NCI-H510A (cell line): Measurements from ENCODE around the gene ASTN1.
A peak's percentile ranks its signal among the peaks of the same experiment; 100 is the strongest.

Experiments used
- DNase-seq: peaks from one replicate; lab custom pipeline; 2025; lab: John Stamatoyannopoulos, UW

Gene ASTN1

GRCh38 chr1:176879784-176880620, 284.5 kb downstream of the ASTN1 start:
- DNase-seq: no peak

GRCh38 chr1:176878750-176879536, 285.6 kb downstream of the ASTN1 start:
- DNase-seq: no peak

GRCh38 chr1:176877557-176877956, 287.0 kb downstream of the ASTN1 start:
- DNase-seq: no peak

GRCh38 chr1:176876966-176877515, 287.5 kb downstream of the ASTN1 start:
- DNase-seq: no peak

GRCh38 chr1:176869577-176869976, 294.9 kb downstream of the ASTN1 start:
- DNase-seq: no peak

- DNase-seq: no peak
Observed at GRCh38 chr1:176866011-176866714, 298.3 kb downstream of the ASTN1 start.

GRCh38 chr1:176864211-176864610, 300.3 kb downstream of the ASTN1 start:
- DNase-seq: no peak

GRCh38 chr1:176863613-176864012, 300.9 kb downstream of the ASTN1 start:
- no peak for DNase-seq

- DNase-seq: no peak
Observed at GRCh38 chr1:176858433-176858916, 306.0 kb downstream of the ASTN1 start.

GRCh38 chr1:176857632-176858031, 306.9 kb downstream of the ASTN1 start:
- no peak for DNase-seq

- no peak for DNase-seq
Observed at GRCh38 chr1:176854758-176855745, 309.5 kb downstream of the ASTN1 start.

- no peak for DNase-seq
Observed at GRCh38 chr1:176854121-176854520, 310.4 kb downstream of the ASTN1 start.

GRCh38 chr1:176853503-176853902, 311.0 kb downstream of the ASTN1 start:
- no peak for DNase-seq

- DNase-seq: no peak
Observed at GRCh38 chr1:176852124-176852523, 312.4 kb downstream of the ASTN1 start.

- DNase-seq: no peak
Observed at GRCh38 chr1:176850871-176851270, 313.6 kb downstream of the ASTN1 start.

GRCh38 chr1:176849281-176849680, 315.2 kb downstream of the ASTN1 start:
- DNase-seq: no peak

- no peak for DNase-seq
Observed at GRCh38 chr1:176847052-176847451, 317.5 kb downstream of the ASTN1 start.

GRCh38 chr1:176843352-176844297, 320.9 kb downstream of the ASTN1 start:
- peak; percentile 18 for DNase-seq

GRCh38 chr1:176841238-176841637, 323.3 kb downstream of the ASTN1 start:
- DNase-seq: no peak

GRCh38 chr1:176839216-176839615, 325.3 kb downstream of the ASTN1 start:
- DNase-seq: no peak
